ENCODE results near the gene YKT6. TPM values are rescaled to one million over a fixed set of nuclear protein-coding genes. Genes with fewer than 3 reads are reported as not detected.

The YKT6 gene
- total RNA-seq, 1 experiment from 2014 or later = 146 TPM

DNA sequence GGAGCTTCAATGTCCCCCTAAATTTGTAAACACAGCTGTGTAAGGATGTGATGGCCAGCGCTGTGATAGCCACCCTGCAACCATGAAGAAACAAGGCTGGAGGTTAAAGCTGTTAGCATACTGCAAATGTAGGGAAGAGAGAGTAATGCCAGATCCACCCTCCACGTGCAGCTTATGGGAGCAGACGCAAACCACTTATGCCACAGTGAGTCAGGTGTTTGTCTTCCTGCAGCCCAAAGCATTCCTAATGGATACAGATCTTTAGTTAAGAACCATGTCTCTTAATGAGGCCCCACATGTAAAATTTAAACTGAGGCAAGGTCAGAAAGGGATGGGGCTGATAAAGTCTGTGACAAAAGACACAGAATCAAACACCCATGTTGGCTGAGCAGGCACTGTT, 46.1 kb upstream of the YKT6 start:
- H3K36me3 Mint-ChIP-seq (ENCODE audit: insufficient read depth, unreplicated experiment) = no peaks in the 10 kb centered on the region
- CTCF ChIA-PET = no interaction called here
- no peak overlapping the region for H3K4me3 Mint-ChIP-seq (ENCODE audit: low read depth, unreplicated experiment)
- H3K27ac Mint-ChIP-seq (ENCODE audit: unreplicated experiment) = no peak overlapping the region
- no peaks in the 10 kb centered on the region for H3K4me1 Mint-ChIP-seq (ENCODE audit: low read depth, unreplicated experiment)
- intact Hi-C loops (cut with micrococcal nuclease; ENCODE audit: unreplicated experiment) = no loop called here
- H3K9me3 Mint-ChIP-seq (ENCODE audit: low read depth, unreplicated experiment) = no peaks in the 10 kb centered on the region
- DNase-seq = no peak
- BruUV-seq (replicated peaks) = no TSS peak
- H3K27me3 Mint-ChIP-seq (ENCODE audit: unreplicated experiment) = peaks cover 41% of the 10 kb centered on the region
- TF ChIP-seq CTCF (IDR thresholded peaks at IDR 0.05; ENCODE audit: unreplicated experiment) = no peak

- BruUV-seq (replicated peaks) = no TSS peak
- no peak for TF ChIP-seq CTCF (IDR thresholded peaks at IDR 0.05; ENCODE audit: unreplicated experiment)
- peaks cover 43% of the 10 kb centered on the region for H3K27me3 Mint-ChIP-seq (ENCODE audit: unreplicated experiment)
- no peak overlapping the region for H3K4me3 Mint-ChIP-seq (ENCODE audit: low read depth, unreplicated experiment)
- no peak overlapping the region for H3K27ac Mint-ChIP-seq (ENCODE audit: unreplicated experiment)
- no peaks in the 10 kb centered on the region for H3K36me3 Mint-ChIP-seq (ENCODE audit: insufficient read depth, unreplicated experiment)
- H3K9me3 Mint-ChIP-seq (ENCODE audit: low read depth, unreplicated experiment) = no peaks in the 10 kb centered on the region
- intact Hi-C loops (cut with micrococcal nuclease; ENCODE audit: unreplicated experiment) = no loop called here
- no peaks in the 10 kb centered on the region for H3K4me1 Mint-ChIP-seq (ENCODE audit: low read depth, unreplicated experiment)
- CTCF ChIA-PET = no interaction called here
- no peak for DNase-seq
Observed at GRCh38 chr7:44155191-44156185, 45.3 kb upstream of the YKT6 start.

DNA sequence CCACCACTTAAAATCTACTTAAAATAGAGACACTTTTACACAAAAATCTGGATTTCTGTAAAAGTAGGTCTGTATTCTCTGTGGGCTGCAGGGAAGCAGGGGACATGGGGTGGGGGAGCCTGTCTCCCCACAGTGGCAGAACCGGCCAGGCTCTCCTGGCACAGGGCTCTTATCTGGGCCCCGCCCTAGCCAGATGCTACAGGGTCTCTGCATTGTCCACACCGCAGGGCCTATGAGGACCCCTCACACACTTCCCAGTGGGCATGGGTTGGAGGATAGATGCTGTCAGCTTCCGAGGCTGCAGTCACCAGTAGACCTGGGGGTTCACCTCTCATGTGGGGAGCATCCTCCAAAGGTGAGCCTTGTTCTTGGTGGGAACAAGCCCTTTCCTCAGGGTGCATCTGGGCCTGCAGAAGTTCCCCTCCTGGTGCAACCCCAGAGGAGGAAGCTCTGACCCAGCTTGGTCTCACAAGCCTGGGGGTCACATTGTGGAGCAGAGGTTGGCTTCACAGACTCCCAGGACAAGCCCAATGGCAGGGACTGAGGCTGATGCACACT, 44.2 kb upstream of the YKT6 start:
- CTCF ChIA-PET = no interaction called here
- no peaks in the 10 kb centered on the region for H3K36me3 Mint-ChIP-seq (ENCODE audit: insufficient read depth, unreplicated experiment)
- no peak overlapping the region for H3K4me3 Mint-ChIP-seq (ENCODE audit: low read depth, unreplicated experiment)
- no peaks in the 10 kb centered on the region for H3K9me3 Mint-ChIP-seq (ENCODE audit: low read depth, unreplicated experiment)
- no peak for DNase-seq
- H3K27ac Mint-ChIP-seq (ENCODE audit: unreplicated experiment) = no peak overlapping the region
- no TSS peak for BruUV-seq (replicated peaks)
- peaks cover 54% of the 10 kb centered on the region for H3K27me3 Mint-ChIP-seq (ENCODE audit: unreplicated experiment)
- intact Hi-C loops (cut with micrococcal nuclease; ENCODE audit: unreplicated experiment) = no loop called here
- no peak for TF ChIP-seq CTCF (IDR thresholded peaks at IDR 0.05; ENCODE audit: unreplicated experiment)
- H3K4me1 Mint-ChIP-seq (ENCODE audit: low read depth, unreplicated experiment) = no peaks in the 10 kb centered on the region

GRCh38 chr7:44157116-44158080, 43.4 kb upstream of the YKT6 start:
- Mint-ChIP-seq H3K4me1 (ENCODE audit: low read depth, unreplicated experiment) (no peaks in the 10 kb centered on the region), H3K4me3 (ENCODE audit: low read depth, unreplicated experiment) (no peak overlapping the region), H3K9me3 (ENCODE audit: low read depth, unreplicated experiment) (no peaks in the 10 kb centered on the region), H3K27ac (ENCODE audit: unreplicated experiment) (no peak overlapping the region), H3K36me3 (ENCODE audit: insufficient read depth, unreplicated experiment) (no peaks in the 10 kb centered on the region), H3K27me3 (ENCODE audit: unreplicated experiment) (peaks cover 62% of the 10 kb centered on the region)
- TF ChIP-seq CTCF (IDR thresholded peaks at IDR 0.05; ENCODE audit: unreplicated experiment) = no peak
- intact Hi-C loops (cut with micrococcal nuclease; ENCODE audit: unreplicated experiment) = no loop called here
- BruUV-seq (replicated peaks) = no TSS peak
- CTCF ChIA-PET = interaction anchor here (0.5 to 0.9 kb wide), 2 partner anchors 30 to 53 kb away, joined by 4 read pairs; no protein-coding TSS in a partner anchor
- no peak for DNase-seq
